Adrenal gland (tissue), 12 donors: Measurements from ENCODE around the gene RAB10. TPM values are rescaled to one million over a fixed set of nuclear protein-coding genes. Genes with fewer than 3 reads are reported as not detected.

ENCODE experiments used
- DNase-seq, 7 donors: peaks; one replicate each; pipeline ENCODE4 v3.0.0-alpha.2; 2019 to 2020
- H3K27ac ChIP-seq, 5 donors: fragments of 200-600 bp; sonication (generic) in 4 of 5; 1 replicate in 3 of 5; 2 replicates in 2 of 5; pipeline versions ENCODE4 v1.5.1 to v1.8.0; 2016 to 2020; ENCODE audit warnings: mild to moderate bottlenecking in 1 of 5
- H3K27me3 ChIP-seq: fragments of 200-600 bp; 2 replicates; pipeline ENCODE4 v1.8.0; 2021
- H3K36me3 ChIP-seq, 2 donors: fragments of 200-600 bp; replicated peaks in 1 of 2; 1 replicate in 1 of 2; 2 replicates in 1 of 2; pipeline versions ENCODE4 v1.5.1 to v1.8.0; 2018 to 2022
- H3K4me1 ChIP-seq, 2 donors: fragments of 200-600 bp; replicated peaks in 1 of 2; 1 replicate in 1 of 2; 2 replicates in 1 of 2; pipeline versions ENCODE4 v1.5.1 to v1.8.0; 2018 to 2021
- H3K4me3 ChIP-seq, 4 donors: fragments of 200-600 bp; sonication (generic) in 3 of 4; one replicate each; pipeline ENCODE4 v1.5.1; 2016 to 2018
- H3K9me3 ChIP-seq, 3 donors: fragments of 200-600 bp; sonication (generic) in 1 of 3; replicated peaks in 1 of 3; 1 replicate in 2 of 3; 2 replicates in 1 of 3; pipeline versions ENCODE4 v1.5.1 to v1.8.0; 2016 to 2021
- CTCF ChIP-seq, 6 experiments: fragments of 450-650 bp in 4 of 6; fragments of 200-600 bp in 2 of 6; sonication (generic) in 1 of 6; IDR thresholded peaks; 1 replicate in 5 of 6; 2 replicates in 1 of 6; pipeline versions ENCODE4 v1.5.1 to v1.8.0; 2016 to 2021; ENCODE audit warnings: antibody characterized with exemption in 6 of 6, mild to moderate bottlenecking in 2 of 6, moderate library complexity in 1 of 6
- POLR2A ChIP-seq, 2 donors: fragments of 450-650 bp; IDR thresholded peaks; one replicate each; pipeline ENCODE4 v1.6.1; 2017; ENCODE audit warnings: antibody characterized with exemption in 2 of 2, mild to moderate bottlenecking in 2 of 2, moderate library complexity in 1 of 2
- WGBS, 4 donors: extraction: QIAGEN DNeasy Blood & Tissue Kit in 2 of 4; methylation state at CpG; one replicate each; pipeline versions ENCODE4 v1.1.5 to v1.1.7; 2013 to 2017; 5-methylcytosine and 5-hydroxymethylcytosine counted together
- intact Hi-C, 2 donors: fragments of 100-400 bp; cut with DNase I; formaldehyde crosslinking; loops; one replicate each; pipeline versions ENCODE4 v1.14.1 to v1.15.0; 2022 to 2023
- polyA plus RNA-seq, 3 donors: library from polyadenylated mRNA; stranded (reverse); fragments of 200-250 nt in 2 of 3; fragments of 350-450 nt in 1 of 3; fragmentation: Illumina TruSeq in 1 of 3; extraction: RNeasy Lipid Tissue Mini Kit (QIAGEN cat#74804) in 1 of 3; gene quantifications; one replicate each; pipeline ENCODE4 v1.2.3, GENCODE V29; 2013 to 2014
- total RNA-seq, 9 donors: library from RNA; depleted of rRNA in 4 of 9; stranded (reverse); fragments of >200 nt in 4 of 9; fragments of 120-200 nt in 1 of 9; fragmentation: NEBNext Ultra II Directional in 1 of 9; extraction: Animal tissue kit (Norgen Biotek cat#: 25700) in 1 of 9; gene quantifications; one replicate each; pipeline versions ENCODE4 v1.1.0 to v1.2.4, GENCODE V29; 2013 to 2023
- donor health status: healthy with polysubstance abuse.
- donor health status: Bipolar disorder and iron deficiency.
- donor health status: DM: yes; HTN: yes; CAD: no.
- donor health status: DM: no; HTN: no; CAD: no.
- donor health status: DM: no; HTN: no; CAD: no.
- donor health status: DM: yes; HTN: yes; CAD: no.

The RAB10 gene
- total and polyA plus RNA-seq, 12 donors = 31.8 to 369 (median 153) TPM

- Histone ChIP-seq H3K27me3 (no peaks in the 10 kb centered on the region), H3K27ac (no peak overlapping the region), H3K4me1 (peaks cover 20 to 64% of the 10 kb centered on the region in 2 donors), H3K4me3 (no peak overlapping the region), H3K36me3 (no peaks in the 10 kb centered on the region), H3K9me3 (no peaks in the 10 kb centered on the region)
- no peak for TF ChIP-seq POLR2A (IDR thresholded peaks at IDR 0.05)
- no peak for TF ChIP-seq CTCF (IDR thresholded peaks at IDR 0.05)
- no peak for DNase-seq
- intact Hi-C loops = loop anchor here in 1 of 2 donors (5.0 kb wide), 1 partner anchor 37 kb away; no protein-coding TSS in a partner anchor
- WGBS, 4 donors = 66 to 76% (median 67%) methylated on average over 8 of the region's 8 CpGs
Measured at GRCh38 chr2:26074676-26075075, 40.8 kb downstream of the RAB10 start.

- Histone ChIP-seq H3K27ac (no peak overlapping the region), H3K36me3 (no peaks in the 10 kb centered on the region), H3K27me3 (no peaks in the 10 kb centered on the region), H3K9me3 (no peaks in the 10 kb centered on the region), H3K4me3 (no peak overlapping the region), H3K4me1 (peaks cover 15 to 61% of the 10 kb centered on the region in 2 donors)
- intact Hi-C loops = loop anchor here in 1 of 2 donors (5.0 kb wide), 1 partner anchor 38 kb away; no protein-coding TSS in a partner anchor
- WGBS, 4 donors = 58 to 72% (median 63%) methylated on average over 1 of the region's 1 CpG
- no peak for TF ChIP-seq CTCF (IDR thresholded peaks at IDR 0.05)
- TF ChIP-seq POLR2A (IDR thresholded peaks at IDR 0.05) = no peak
- no peak for DNase-seq
Measured at GRCh38 chr2:26075173-26075572, 41.3 kb downstream of the RAB10 start.

GRCh38 chr2:26076001-26076587 lies 42.2 kb downstream of the RAB10 start:
- no peak for DNase-seq
- Histone ChIP-seq H3K36me3 (no peaks in the 10 kb centered on the region), H3K9me3 (no peaks in the 10 kb centered on the region), H3K4me1 (peaks cover 6 to 56% of the 10 kb centered on the region in 2 donors), H3K27ac (no peak overlapping the region), H3K4me3 (no peak overlapping the region), H3K27me3 (no peaks in the 10 kb centered on the region)
- 91 to 100% (median 95%) methylated on average over 1 of the region's 1 CpG for WGBS, 4 donors
- intact Hi-C loops = loop anchor here in 1 of 2 donors (5.0 kb wide), 1 partner anchor 39 kb away; no protein-coding TSS in a partner anchor
- no peak for TF ChIP-seq POLR2A (IDR thresholded peaks at IDR 0.05)
- TF ChIP-seq CTCF (IDR thresholded peaks at IDR 0.05) = no peak

- intact Hi-C loops = loop anchor here in 1 of 2 donors (5.0 kb wide), 1 partner anchor 40 kb away; no protein-coding TSS in a partner anchor
- no peak for DNase-seq
- no peak overlapping the region for H3K27ac ChIP-seq
- peaks cover 6 to 46% of the 10 kb centered on the region in 2 donors for H3K4me1 ChIP-seq
- no peak for TF ChIP-seq POLR2A (IDR thresholded peaks at IDR 0.05)
- TF ChIP-seq CTCF (IDR thresholded peaks at IDR 0.05) = no peak
- no peaks in the 10 kb centered on the region for H3K27me3 ChIP-seq
- H3K9me3 ChIP-seq = peaks cover 0 to under 1% (median 0%) of the 10 kb centered on the region in 3 donors
- WGBS, 4 donors = 88 to 95% (median 93%) methylated on average over 2 of the region's 2 CpGs
- H3K4me3 ChIP-seq = no peak overlapping the region
- H3K36me3 ChIP-seq = no peaks in the 10 kb centered on the region
Measured at GRCh38 chr2:26077291-26077690, 43.4 kb downstream of the RAB10 start.
